Measurements from ENCODE around the gene CDKAL1. TPM values are rescaled to one million over a fixed set of nuclear protein-coding genes. Genes with fewer than 3 reads are reported as not detected.

CDKAL1 gene
- total RNA-seq, 1 donor from 2014 or later = 9.6 TPM

DNA sequence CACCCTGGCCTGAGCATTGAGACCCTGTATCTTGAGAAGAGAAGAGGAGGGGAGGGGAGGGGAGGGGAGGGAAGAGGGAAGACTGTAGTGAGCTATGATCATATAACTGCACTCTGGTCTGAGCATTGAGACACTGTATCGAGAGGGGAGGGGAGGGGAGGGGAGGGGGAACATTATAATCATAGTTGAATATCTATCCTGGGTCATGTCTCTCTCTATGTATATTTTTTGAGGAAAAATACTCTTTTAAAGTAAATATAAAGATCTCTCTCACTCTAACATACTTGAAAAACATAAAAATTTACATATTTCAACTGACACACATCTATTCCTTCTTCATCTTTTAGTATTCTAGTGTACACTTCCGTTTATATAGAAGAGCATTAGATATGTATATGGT lies 431.0 kb downstream of the CDKAL1 start:
- H3K27ac Mint-ChIP-seq (ENCODE audit: unreplicated experiment) = no peak overlapping the region
- H3K36me3 Mint-ChIP-seq (ENCODE audit: low read depth) = peaks cover 14% of the 10 kb centered on the region

DNA sequence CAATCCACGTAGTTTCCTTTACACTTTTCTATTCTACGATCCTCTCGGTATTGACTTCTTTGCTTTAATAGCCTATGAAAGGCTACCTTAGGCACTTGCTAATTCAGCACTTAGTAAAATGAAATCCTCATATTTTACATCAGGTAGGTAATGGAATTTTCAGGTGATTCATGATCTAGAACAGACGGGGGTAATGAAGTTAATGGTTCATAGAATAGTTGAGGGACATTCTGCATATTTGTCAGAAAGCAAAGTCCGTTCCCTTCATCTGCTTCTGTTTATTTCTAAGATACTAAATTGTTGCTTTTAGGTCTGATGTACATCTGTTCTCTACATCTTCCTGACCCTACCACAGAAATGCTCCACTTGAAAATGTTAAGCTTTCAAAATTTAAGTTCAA lies 431.7 kb downstream of the CDKAL1 start:
- Mint-ChIP-seq H3K27me3 (ENCODE audit: low read depth) (no peaks in the 10 kb centered on the region), H3K36me3 (ENCODE audit: low read depth) (peaks cover 14% of the 10 kb centered on the region), H3K27ac (ENCODE audit: unreplicated experiment) (no peak overlapping the region), H3K9me3 (ENCODE audit: low read depth) (peaks cover 30% of the 10 kb centered on the region), H3K4me3 (ENCODE audit: unreplicated experiment) (no peak overlapping the region), H3K4me1 (ENCODE audit: low read depth) (no peaks in the 10 kb centered on the region)
- TF ChIP-seq, protein P1, sequence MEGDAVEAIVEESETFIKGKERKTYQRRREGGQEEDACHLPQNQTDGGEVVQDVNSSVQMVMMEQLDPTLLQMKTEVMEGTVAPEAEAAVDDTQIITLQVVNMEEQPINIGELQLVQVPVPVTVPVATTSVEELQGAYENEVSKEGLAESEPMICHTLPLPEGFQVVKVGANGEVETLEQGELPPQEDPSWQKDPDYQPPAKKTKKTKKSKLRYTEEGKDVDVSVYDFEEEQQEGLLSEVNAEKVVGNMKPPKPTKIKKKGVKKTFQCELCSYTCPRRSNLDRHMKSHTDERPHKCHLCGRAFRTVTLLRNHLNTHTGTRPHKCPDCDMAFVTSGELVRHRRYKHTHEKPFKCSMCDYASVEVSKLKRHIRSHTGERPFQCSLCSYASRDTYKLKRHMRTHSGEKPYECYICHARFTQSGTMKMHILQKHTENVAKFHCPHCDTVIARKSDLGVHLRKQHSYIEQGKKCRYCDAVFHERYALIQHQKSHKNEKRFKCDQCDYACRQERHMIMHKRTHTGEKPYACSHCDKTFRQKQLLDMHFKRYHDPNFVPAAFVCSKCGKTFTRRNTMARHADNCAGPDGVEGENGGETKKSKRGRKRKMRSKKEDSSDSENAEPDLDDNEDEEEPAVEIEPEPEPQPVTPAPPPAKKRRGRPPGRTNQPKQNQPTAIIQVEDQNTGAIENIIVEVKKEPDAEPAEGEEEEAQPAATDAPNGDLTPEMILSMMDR (IDR thresholded peaks at IDR 0.05) = no peak
- no peak for DNase-seq (ENCODE audit: low spot score)

More for the DNA sequence above, 431.0 kb downstream of the CDKAL1 start:
- H3K4me3 Mint-ChIP-seq (ENCODE audit: unreplicated experiment) = no peak overlapping the region
- TF ChIP-seq, protein P1 (IDR thresholded peaks at IDR 0.05) = no peak
- no peaks in the 10 kb centered on the region for H3K27me3 Mint-ChIP-seq (ENCODE audit: low read depth)
- peaks cover 30% of the 10 kb centered on the region for H3K9me3 Mint-ChIP-seq (ENCODE audit: low read depth)
- H3K4me1 Mint-ChIP-seq (ENCODE audit: low read depth) = no peaks in the 10 kb centered on the region
- no peak for DNase-seq (ENCODE audit: low spot score)

DNA sequence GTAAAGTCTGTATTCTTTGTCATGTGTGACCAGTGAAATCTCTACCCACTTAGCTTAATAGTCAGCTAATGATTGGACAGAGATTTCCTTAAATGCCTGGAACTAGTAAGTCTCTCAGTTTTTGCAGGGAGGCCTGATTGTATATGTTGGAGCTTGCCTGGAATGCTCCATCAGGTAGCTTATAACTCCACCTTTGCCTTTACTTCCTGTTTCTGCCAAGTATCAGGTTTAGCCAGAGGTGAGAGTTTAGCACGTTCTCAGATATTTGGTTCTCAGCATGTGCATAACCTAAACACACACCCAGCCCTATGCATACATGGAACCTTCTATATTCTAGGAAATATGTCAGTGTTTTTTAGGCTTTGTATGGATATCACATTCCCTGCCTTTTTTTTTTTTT lies 435.3 kb downstream of the CDKAL1 start:
- no peak overlapping the region for H3K27ac Mint-ChIP-seq (ENCODE audit: unreplicated experiment)
- no peak overlapping the region for H3K4me3 Mint-ChIP-seq (ENCODE audit: unreplicated experiment)
- TF ChIP-seq, protein P1 (IDR thresholded peaks at IDR 0.05) = no peak
- H3K36me3 Mint-ChIP-seq (ENCODE audit: low read depth) = peaks cover 16% of the 10 kb centered on the region
- no peaks in the 10 kb centered on the region for H3K4me1 Mint-ChIP-seq (ENCODE audit: low read depth)
- H3K9me3 Mint-ChIP-seq (ENCODE audit: low read depth) = peaks cover 26% of the 10 kb centered on the region
- DNase-seq (ENCODE audit: low spot score) = no peak
- no peaks in the 10 kb centered on the region for H3K27me3 Mint-ChIP-seq (ENCODE audit: low read depth)

DNA sequence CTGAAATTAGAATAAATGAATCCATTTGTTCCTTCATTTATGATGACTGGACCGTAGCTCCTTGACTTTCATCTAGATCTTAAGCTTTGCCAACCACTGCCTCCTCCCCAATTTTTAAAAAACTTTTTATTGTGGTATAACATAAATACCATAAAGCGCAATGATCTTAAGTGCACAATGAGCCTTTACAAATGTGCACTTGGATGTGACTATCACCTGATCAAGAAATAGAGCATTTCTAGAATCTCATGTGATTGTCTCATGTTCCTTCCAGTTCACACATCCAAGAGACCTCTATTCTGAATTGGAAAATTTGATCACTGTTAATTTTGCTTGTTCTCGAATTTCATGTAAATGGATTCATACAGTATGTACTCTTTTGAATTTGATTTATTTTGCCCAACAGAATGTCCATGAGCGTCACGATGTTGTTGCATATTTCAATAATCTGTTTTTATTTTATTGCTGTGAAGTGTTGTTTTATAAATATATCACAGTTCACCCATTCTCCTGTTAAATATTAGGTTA lies 442.2 kb downstream of the CDKAL1 start:
- Mint-ChIP-seq H3K4me1 (ENCODE audit: low read depth) (peaks cover 4% of the 10 kb centered on the region), H3K27me3 (ENCODE audit: low read depth) (no peaks in the 10 kb centered on the region), H3K9me3 (ENCODE audit: low read depth) (no peaks in the 10 kb centered on the region), H3K36me3 (ENCODE audit: low read depth) (peaks cover 2% of the 10 kb centered on the region), H3K27ac (ENCODE audit: unreplicated experiment) (no peak overlapping the region), H3K4me3 (ENCODE audit: unreplicated experiment) (no peak overlapping the region)
- TF ChIP-seq, protein P1 (IDR thresholded peaks at IDR 0.05) = no peak
- no peak for DNase-seq (ENCODE audit: low spot score)

DNA sequence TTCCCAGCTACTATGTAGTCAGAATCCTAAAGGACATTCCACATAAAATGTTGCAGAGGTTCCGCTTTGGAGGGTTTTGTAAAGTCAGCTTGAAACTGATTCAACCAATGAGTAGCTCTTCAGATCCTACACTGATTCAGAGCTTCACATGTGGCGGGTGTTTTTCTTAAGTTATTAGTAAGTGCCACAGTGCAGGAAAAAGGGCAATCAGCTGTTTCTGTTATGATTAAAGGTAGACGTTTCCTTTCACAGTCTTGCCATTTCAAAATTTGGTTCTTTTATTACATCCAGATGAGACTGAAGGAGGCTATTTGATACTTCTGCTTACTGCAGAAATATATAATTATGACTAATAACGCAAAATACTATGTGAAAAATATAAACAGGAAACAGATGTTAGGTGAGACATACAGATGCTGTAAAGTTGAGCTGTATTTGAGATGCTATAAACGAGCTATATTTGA lies 443.9 kb downstream of the CDKAL1 start:
- Mint-ChIP-seq H3K4me3 (ENCODE audit: unreplicated experiment) (no peak overlapping the region), H3K27me3 (ENCODE audit: low read depth) (no peaks in the 10 kb centered on the region), H3K27ac (ENCODE audit: unreplicated experiment) (no peak overlapping the region), H3K9me3 (ENCODE audit: low read depth) (no peaks in the 10 kb centered on the region), H3K36me3 (ENCODE audit: low read depth) (peaks cover 2% of the 10 kb centered on the region), H3K4me1 (ENCODE audit: low read depth) (peaks cover 4% of the 10 kb centered on the region)
- TF ChIP-seq, protein P1 (IDR thresholded peaks at IDR 0.05) = no peak
- no peak for DNase-seq (ENCODE audit: low spot score)
